PC-3 (cell line): ENCODE measurements around the gene LPAR1. TPM values are rescaled to one million over a fixed set of nuclear protein-coding genes. Genes with fewer than 3 reads are reported as not detected.

ENCODE experiments used
- ATAC-seq: fragments of 200-7000 bp; cut with Tn5 transposase; 2 replicates; pipeline ENCODE4 v1.9.1; 2020; ENCODE audit warnings: mild to moderate bottlenecking, moderate library complexity
- BruUV-seq: library from RNA; stranded (reverse); fragments of 400-500 nt; replicated peaks from 2 replicates; lab custom pipeline; 2021; lab: Mats Ljungman, UMichigan
- CTCF ChIA-PET: fragments of 300-600 bp; sonication (Branson Sonifier 250); formaldehyde crosslinking; loops from one replicate; lab custom pipeline; 2022; ENCODE audit warnings: antibody characterized with exemption; lab: Charles Lee
- POLR2A ChIA-PET: fragments of 300-600 bp; sonication (Branson Sonifier 250); formaldehyde crosslinking; loops from one replicate; lab custom pipeline; 2022; ENCODE audit warnings: antibody characterized with exemption; ENCODE audit not compliant: unreplicated experiment; lab: Charles Lee
- DNase-seq: peaks from one replicate; pipeline ENCODE4 v3.0.0-alpha.2; 2015
- H2AFZ ChIP-seq: fragments of 300-600 bp; sonication (generic); 2 replicates; pipeline ENCODE4 v1.6.0; 2016; ENCODE audit warnings: antibody characterized with exemption, low read length
- H3F3A ChIP-seq: fragments of 300-600 bp; sonication (generic); one replicate; pipeline ENCODE4 v1.6.0; 2017; ENCODE audit warnings: antibody characterized with exemption, low read length, control low read depth, mild to moderate bottlenecking; ENCODE audit not compliant: unreplicated experiment
- H3K27ac ChIP-seq: fragments of 300-600 bp; sonication (generic); 2 replicates; pipeline ENCODE4 v1.5.1; 2016; ENCODE audit warnings: mild to moderate bottlenecking, low read length
- H3K27me3 ChIP-seq: fragments of 300-600 bp; sonication (generic); 2 replicates; pipeline ENCODE4 v1.6.1; 2016; ENCODE audit warnings: low read length, mixed read lengths
- H3K36me3 ChIP-seq: fragments of 300-600 bp; sonication (generic); 2 replicates; pipeline ENCODE4 v1.6.1; 2016; ENCODE audit warnings: low read depth, mixed run types, low read length, mixed read lengths
- H3K4me1 ChIP-seq: fragments of 300-600 bp; sonication (generic); 2 replicates; pipeline ENCODE4 v1.5.1; 2016; ENCODE audit warnings: low read length; ENCODE audit not compliant: insufficient read depth
- H3K4me2 ChIP-seq: fragments of 300-600 bp; sonication (generic); 2 replicates; pipeline ENCODE4 v1.6.0; 2016; ENCODE audit warnings: low read length
- H3K4me3 ChIP-seq: fragments of 300-600 bp; sonication (generic); 2 replicates; pipeline ENCODE4 v1.5.1; 2016; ENCODE audit warnings: mild to moderate bottlenecking, low read length, mixed read lengths
- H3K79me2 ChIP-seq: fragments of 300-600 bp; sonication (generic); 2 replicates; pipeline ENCODE4 v1.6.1; 2017; ENCODE audit warnings: low read length, mixed read lengths
- H3K9ac ChIP-seq: fragments of 300-600 bp; sonication (generic); 2 replicates; pipeline ENCODE4 v1.6.0; 2016; ENCODE audit warnings: mild to moderate bottlenecking, low read length
- H3K9me2 ChIP-seq: fragments of 300-600 bp; sonication (generic); replicated peaks from 2 replicates; pipeline ENCODE4 v1.6.1; 2016; ENCODE audit warnings: mixed run types, low read length, mixed read lengths
- H3K9me3 ChIP-seq: fragments of 300-600 bp; sonication (generic); 2 replicates; pipeline ENCODE4 v1.6.1; 2016; ENCODE audit warnings: low read length, mixed read lengths
- H4K20me1 ChIP-seq: fragments of 300-600 bp; sonication (generic); 2 replicates; pipeline ENCODE4 v1.6.1; 2016; ENCODE audit warnings: low read length, mixed read lengths
- EZH2 ChIP-seq: fragments of 300-600 bp; sonication (generic); IDR thresholded peaks from one replicate; pipeline ENCODE4 v1.6.1; 2017; ENCODE audit warnings: antibody characterized with exemption, mild to moderate bottlenecking, low read length; ENCODE audit not compliant: unreplicated experiment
- EZH2phosphoT487 ChIP-seq: fragments of 300-600 bp; sonication (generic); IDR thresholded peaks from 2 replicates; pipeline ENCODE4 v1.6.1; 2018; ENCODE audit warnings: mild to moderate bottlenecking, antibody characterized with exemption, low read length, borderline replicate concordance
- intact Hi-C: fragments of 100-400 bp; cut with micrococcal nuclease; formaldehyde crosslinking; loops from 2 replicates; pipeline ENCODE4 v1.9.0; 2023
- total RNA-seq: library from RNA; depleted of rRNA; stranded (reverse); fragments of >200 nt; gene quantifications from 2 replicates; pipeline ENCODE4 v1.2.3, GENCODE V29; 2014
- TF ChIP-seq, protein P1 (sequence below): fragments of 300-600 bp; sonication (generic); conservative IDR thresholded peaks from 2 replicates; pipeline ENCODE4 v1.5.1; 2017; ENCODE audit warnings: antibody characterized with exemption, low read depth, mild to moderate bottlenecking, low read length

The LPAR1 gene
- total RNA-seq, 1 experiment from 2014 or later = 67.9 TPM

DNA sequence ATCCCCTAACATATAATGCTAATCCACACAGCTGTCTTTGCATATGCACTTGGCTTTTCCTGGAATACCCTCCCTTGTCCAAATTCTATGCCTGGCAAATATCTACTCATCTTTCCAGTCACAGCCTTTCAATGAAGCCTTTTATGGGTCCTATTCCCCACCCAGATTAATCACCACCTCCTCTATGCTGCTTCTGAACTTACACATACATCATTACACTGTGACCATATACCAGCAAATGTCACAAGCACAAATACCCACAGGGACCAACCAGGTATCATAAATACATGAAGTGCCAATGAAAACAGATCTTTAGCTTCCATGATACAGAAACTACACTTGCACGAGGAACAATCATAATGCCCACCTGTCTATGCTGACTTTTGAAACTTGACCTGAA lies 22.3 kb downstream of the LPAR1 start:
- peak overlapping the region; percentile 49 for H3K4me2 ChIP-seq
- BruUV-seq = no TSS peak
- peak overlapping the region; percentile 82 for H3K27ac ChIP-seq
- peak; percentile 61 for DNase-seq
- H3K4me1 ChIP-seq = peaks cover 54% of the 10 kb centered on the region
- H3K9me2 ChIP-seq = no peaks in the 10 kb centered on the region
- peaks cover 2% of the 10 kb centered on the region for H3F3A ChIP-seq
- no peak overlapping the region for H3K4me3 ChIP-seq
- CTCF ChIA-PET = no interaction called here
- no peaks in the 10 kb centered on the region for H3K27me3 ChIP-seq
- peak; percentile 49 for ATAC-seq
- peaks cover 45% of the 10 kb centered on the region for H3K36me3 ChIP-seq
- intact Hi-C loops = loop anchor here (5.0 kb wide), 3 partner anchors 39 to 219 kb away; no protein-coding TSS in a partner anchor
- no peaks in the 10 kb centered on the region for H4K20me1 ChIP-seq
- H2AFZ ChIP-seq = no peak overlapping the region
- H3K9ac ChIP-seq = no peak overlapping the region; the same call in 1 of the 2 replicates
- POLR2A ChIA-PET = no interaction called here
- TF ChIP-seq EZH2phosphoT487 (no peak), EZH2 (no peak)
- TF ChIP-seq, protein P1, sequence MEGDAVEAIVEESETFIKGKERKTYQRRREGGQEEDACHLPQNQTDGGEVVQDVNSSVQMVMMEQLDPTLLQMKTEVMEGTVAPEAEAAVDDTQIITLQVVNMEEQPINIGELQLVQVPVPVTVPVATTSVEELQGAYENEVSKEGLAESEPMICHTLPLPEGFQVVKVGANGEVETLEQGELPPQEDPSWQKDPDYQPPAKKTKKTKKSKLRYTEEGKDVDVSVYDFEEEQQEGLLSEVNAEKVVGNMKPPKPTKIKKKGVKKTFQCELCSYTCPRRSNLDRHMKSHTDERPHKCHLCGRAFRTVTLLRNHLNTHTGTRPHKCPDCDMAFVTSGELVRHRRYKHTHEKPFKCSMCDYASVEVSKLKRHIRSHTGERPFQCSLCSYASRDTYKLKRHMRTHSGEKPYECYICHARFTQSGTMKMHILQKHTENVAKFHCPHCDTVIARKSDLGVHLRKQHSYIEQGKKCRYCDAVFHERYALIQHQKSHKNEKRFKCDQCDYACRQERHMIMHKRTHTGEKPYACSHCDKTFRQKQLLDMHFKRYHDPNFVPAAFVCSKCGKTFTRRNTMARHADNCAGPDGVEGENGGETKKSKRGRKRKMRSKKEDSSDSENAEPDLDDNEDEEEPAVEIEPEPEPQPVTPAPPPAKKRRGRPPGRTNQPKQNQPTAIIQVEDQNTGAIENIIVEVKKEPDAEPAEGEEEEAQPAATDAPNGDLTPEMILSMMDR = no peak
- H3K79me2 ChIP-seq = peaks cover 100% of the 10 kb centered on the region
- H3K9me3 ChIP-seq = no peaks in the 10 kb centered on the region

DNA sequence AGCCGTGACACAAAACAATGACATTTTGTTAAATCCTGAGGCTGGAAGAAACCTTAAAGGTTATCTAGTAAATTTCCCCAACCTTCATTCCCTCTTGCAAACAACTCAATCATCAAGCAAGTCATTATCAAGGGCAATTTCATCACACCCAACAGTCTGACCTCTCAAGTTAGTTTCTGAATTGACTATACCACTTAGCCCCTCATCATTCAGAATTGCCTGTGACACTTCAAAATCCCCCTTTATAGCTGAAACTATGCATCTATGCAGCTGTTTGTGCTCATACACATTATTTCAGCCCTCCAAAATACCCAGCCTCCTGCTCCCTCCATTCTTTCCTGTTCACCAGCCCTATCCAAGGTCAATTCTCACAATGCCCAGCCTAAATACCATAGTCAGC lies 24.6 kb downstream of the LPAR1 start:
- Histone ChIP-seq H3K9me3 (no peaks in the 10 kb centered on the region), H3K4me1 (peaks cover 32% of the 10 kb centered on the region), H3K9ac (no peak overlapping the region), H3K27ac (no peak overlapping the region), H3K27me3 (no peaks in the 10 kb centered on the region), H3K9me2 (no peaks in the 10 kb centered on the region), H3F3A (no peaks in the 10 kb centered on the region), H3K4me2 (no peak overlapping the region), H3K36me3 (peaks cover 49% of the 10 kb centered on the region), H3K4me3 (no peak overlapping the region), H3K79me2 (peaks cover 98% of the 10 kb centered on the region), H2AFZ (no peak overlapping the region), H4K20me1 (no peaks in the 10 kb centered on the region)
- POLR2A ChIA-PET = no interaction called here
- no peak for TF ChIP-seq EZH2
- TF ChIP-seq, protein P1 = no peak
- TF ChIP-seq EZH2phosphoT487 = no peak
- CTCF ChIA-PET = no interaction called here
- DNase-seq (no peak), ATAC-seq (no peak)
- BruUV-seq = no TSS peak
- intact Hi-C loops = no loop called here

DNA sequence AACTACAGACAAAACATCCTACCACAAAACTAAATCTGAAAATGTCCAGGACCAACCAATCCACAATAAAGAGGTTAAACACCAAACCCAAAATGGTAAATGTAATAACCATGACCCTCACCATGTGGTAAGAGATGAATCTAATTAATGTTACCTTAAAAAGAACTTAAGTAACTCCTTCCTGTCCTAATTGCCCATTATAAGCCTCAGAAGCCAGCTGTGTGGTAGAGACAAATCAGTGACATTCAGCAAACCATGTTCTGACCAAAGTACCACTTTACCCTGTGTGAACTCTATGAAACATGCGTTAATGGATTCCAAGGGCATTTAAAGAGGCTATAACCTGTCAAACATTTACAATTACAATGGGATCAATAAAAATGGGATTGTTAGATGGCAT lies 25.0 kb downstream of the LPAR1 start:
- H3K79me2 ChIP-seq = peaks cover 98% of the 10 kb centered on the region
- CTCF ChIA-PET = no interaction called here
- H4K20me1 ChIP-seq = no peaks in the 10 kb centered on the region

More for the DNA sequence above, 25.0 kb downstream of the LPAR1 start:
- intact Hi-C loops = no loop called here
- Histone ChIP-seq H3K4me2 (no peak overlapping the region), H3K27me3 (no peaks in the 10 kb centered on the region), H3K9me3 (no peaks in the 10 kb centered on the region), H2AFZ (no peak overlapping the region), H3K36me3 (peaks cover 49% of the 10 kb centered on the region), H3K4me3 (no peak overlapping the region), H3K4me1 (peaks cover 27% of the 10 kb centered on the region), H3K27ac (no peak overlapping the region), H3F3A (no peaks in the 10 kb centered on the region), H3K9ac (no peak overlapping the region), H3K9me2 (no peaks in the 10 kb centered on the region)
- BruUV-seq = no TSS peak
- TF ChIP-seq EZH2phosphoT487 (no peak), EZH2 (no peak)
- TF ChIP-seq, protein P1 = no peak
- DNase-seq (no peak), ATAC-seq (no peak)
- POLR2A ChIA-PET = no interaction called here
